ENCODE data around the gene ALOX5. TPM values are rescaled to one million over a fixed set of nuclear protein-coding genes. Genes with fewer than 3 reads are reported as not detected.
"Not testable (repeated sequence)": the region's sequence is repeated elsewhere in the genome, so short reads cannot be mapped to it uniquely, and the experiment has no call there.

Gene ALOX5
- total RNA-seq, 1 experiment from 2014 or later = 66.5 TPM

GRCh38 chr10:45387096-45387893 lies 13.3 kb downstream of the ALOX5 start:
- intact Hi-C loops (cut with micrococcal nuclease; ENCODE audit: unreplicated experiment) = no loop called here
- no TSS peak for BruUV-seq (replicated peaks)

DNA sequence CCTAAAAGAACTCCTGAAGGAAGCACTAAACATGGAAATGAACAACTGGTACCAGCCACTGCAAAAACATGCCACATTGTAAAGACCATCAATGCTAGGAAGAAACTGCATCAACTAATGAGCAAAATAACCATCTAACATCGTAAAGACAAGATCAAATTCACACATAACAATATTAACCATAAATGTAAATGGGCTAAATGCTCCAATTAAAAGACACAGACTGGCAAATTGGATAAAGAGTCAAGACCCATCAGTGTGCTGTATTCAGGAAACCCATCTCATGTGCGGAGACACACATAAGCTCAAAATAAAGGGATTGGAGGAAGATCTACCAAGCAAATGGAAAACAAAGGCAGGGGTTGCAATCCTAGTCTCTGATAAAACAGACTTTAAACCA lies 15.7 kb downstream of the ALOX5 start:
- intact Hi-C loops (cut with micrococcal nuclease; ENCODE audit: unreplicated experiment); BruUV-seq (replicated peaks): not testable (repeated sequence)

More at GRCh38 chr10:45387096-45387893, 13.3 kb downstream of the ALOX5 start:
- Histone ChIP-seq H3K79me2 (ENCODE audit: low read depth) (no peaks in the 10 kb centered on the region), H3K36me3 (ENCODE audit: low read depth) (peaks cover 52% of the 10 kb centered on the region), H2AFZ (no peak overlapping the region), H3K4me1 (replicated peaks; ENCODE audit: insufficient read depth) (no peaks in the 10 kb centered on the region), H4K20me1 (ENCODE audit: insufficient read depth) (no peaks in the 10 kb centered on the region), H3K4me3 (no peak overlapping the region), H3K27ac (no peak overlapping the region), H3K9me2 (ENCODE audit: insufficient read depth) (no peaks in the 10 kb centered on the region), H3K27me3 (ENCODE audit: insufficient read depth, low read depth) (no peaks in the 10 kb centered on the region), H3K9me3 (ENCODE audit: insufficient read depth, low read depth) (peaks cover 6% of the 10 kb centered on the region), H3K4me2 (no peak overlapping the region), H3F3A (ENCODE audit: insufficient read depth, low read depth) (no peaks in the 10 kb centered on the region)
- TF ChIP-seq, protein P1, sequence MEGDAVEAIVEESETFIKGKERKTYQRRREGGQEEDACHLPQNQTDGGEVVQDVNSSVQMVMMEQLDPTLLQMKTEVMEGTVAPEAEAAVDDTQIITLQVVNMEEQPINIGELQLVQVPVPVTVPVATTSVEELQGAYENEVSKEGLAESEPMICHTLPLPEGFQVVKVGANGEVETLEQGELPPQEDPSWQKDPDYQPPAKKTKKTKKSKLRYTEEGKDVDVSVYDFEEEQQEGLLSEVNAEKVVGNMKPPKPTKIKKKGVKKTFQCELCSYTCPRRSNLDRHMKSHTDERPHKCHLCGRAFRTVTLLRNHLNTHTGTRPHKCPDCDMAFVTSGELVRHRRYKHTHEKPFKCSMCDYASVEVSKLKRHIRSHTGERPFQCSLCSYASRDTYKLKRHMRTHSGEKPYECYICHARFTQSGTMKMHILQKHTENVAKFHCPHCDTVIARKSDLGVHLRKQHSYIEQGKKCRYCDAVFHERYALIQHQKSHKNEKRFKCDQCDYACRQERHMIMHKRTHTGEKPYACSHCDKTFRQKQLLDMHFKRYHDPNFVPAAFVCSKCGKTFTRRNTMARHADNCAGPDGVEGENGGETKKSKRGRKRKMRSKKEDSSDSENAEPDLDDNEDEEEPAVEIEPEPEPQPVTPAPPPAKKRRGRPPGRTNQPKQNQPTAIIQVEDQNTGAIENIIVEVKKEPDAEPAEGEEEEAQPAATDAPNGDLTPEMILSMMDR (conservative IDR thresholded peaks at IDR 0.05) = no peak
- no peak for TF ChIP-seq EZH2 (IDR thresholded peaks at IDR 0.05; ENCODE audit: low read depth)
- ChIA-PET POLR2A (ENCODE audit: unreplicated experiment) (no interaction called here), CTCF (no interaction called here)
- DNase-seq = no peak

GRCh38 chr10:45391636-45392035 lies 17.6 kb downstream of the ALOX5 start:
- Histone ChIP-seq H3K36me3 (ENCODE audit: low read depth) (peaks cover 36% of the 10 kb centered on the region), H3K9me3 (ENCODE audit: insufficient read depth, low read depth) (peaks cover 22% of the 10 kb centered on the region)
- H3K4me1 ChIP-seq (replicated peaks; ENCODE audit: insufficient read depth); H2AFZ ChIP-seq; H3K27me3 ChIP-seq (ENCODE audit: insufficient read depth, low read depth); H3F3A ChIP-seq (ENCODE audit: insufficient read depth, low read depth); H3K4me3 ChIP-seq; H3K9me2 ChIP-seq (ENCODE audit: insufficient read depth); CTCF ChIA-PET; intact Hi-C loops (cut with micrococcal nuclease; ENCODE audit: unreplicated experiment); DNase-seq; POLR2A ChIA-PET (ENCODE audit: unreplicated experiment); BruUV-seq (replicated peaks); H4K20me1 ChIP-seq (ENCODE audit: insufficient read depth); H3K27ac ChIP-seq; H3K79me2 ChIP-seq (ENCODE audit: low read depth); H3K4me2 ChIP-seq: not testable (repeated sequence)

More for the DNA sequence above, 15.7 kb downstream of the ALOX5 start:
- H2AFZ ChIP-seq; H3K9me2 ChIP-seq (ENCODE audit: insufficient read depth); H3K4me1 ChIP-seq (replicated peaks; ENCODE audit: insufficient read depth); H3K79me2 ChIP-seq (ENCODE audit: low read depth); DNase-seq; CTCF ChIA-PET; H3F3A ChIP-seq (ENCODE audit: insufficient read depth, low read depth); H4K20me1 ChIP-seq (ENCODE audit: insufficient read depth); H3K4me3 ChIP-seq; H3K4me2 ChIP-seq; H3K27me3 ChIP-seq (ENCODE audit: insufficient read depth, low read depth); POLR2A ChIA-PET (ENCODE audit: unreplicated experiment); H3K27ac ChIP-seq: not testable (repeated sequence)
- peaks cover 18% of the 10 kb centered on the region for H3K9me3 ChIP-seq (ENCODE audit: insufficient read depth, low read depth)
- H3K36me3 ChIP-seq (ENCODE audit: low read depth) = peaks cover 34% of the 10 kb centered on the region

DNA sequence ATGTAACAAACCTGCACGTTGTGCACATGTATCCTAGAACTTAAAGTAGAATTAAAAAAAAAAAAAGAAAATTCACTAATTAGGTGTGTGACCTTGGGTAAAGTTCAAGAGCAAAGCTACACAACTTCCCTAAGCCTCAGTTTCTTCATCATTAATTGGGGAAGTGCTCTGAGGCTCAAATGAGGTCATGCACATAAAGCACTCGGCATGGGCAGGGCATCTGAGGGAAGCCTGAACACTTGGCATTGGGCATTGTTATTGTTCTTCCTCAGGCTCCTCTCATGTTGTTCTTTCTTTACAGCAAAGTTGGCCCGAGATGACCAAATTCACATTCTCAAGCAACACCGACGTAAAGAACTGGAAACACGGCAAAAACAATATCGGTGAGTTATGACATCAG lies 21.5 kb downstream of the ALOX5 start:
- no peak overlapping the region for H3K4me3 ChIP-seq
- no peaks in the 10 kb centered on the region for H3K4me1 ChIP-seq (replicated peaks; ENCODE audit: insufficient read depth)
- H3K79me2 ChIP-seq (ENCODE audit: low read depth) = no peaks in the 10 kb centered on the region
- H3F3A ChIP-seq (ENCODE audit: insufficient read depth, low read depth) = no peaks in the 10 kb centered on the region; the same call in 1 of the 2 replicates
- H3K27ac ChIP-seq = no peak overlapping the region
- CTCF ChIA-PET = no interaction called here
- H2AFZ ChIP-seq = no peak overlapping the region
- BruUV-seq (replicated peaks) = no TSS peak
- POLR2A ChIA-PET (ENCODE audit: unreplicated experiment) = no interaction called here
- no peak overlapping the region for H3K4me2 ChIP-seq
- intact Hi-C loops (cut with micrococcal nuclease; ENCODE audit: unreplicated experiment) = no loop called here
- H3K9me3 ChIP-seq (ENCODE audit: insufficient read depth, low read depth) = peaks cover 16% of the 10 kb centered on the region; the same call in 1 of the 2 replicates
- H4K20me1 ChIP-seq (ENCODE audit: insufficient read depth) = no peaks in the 10 kb centered on the region; the same call in 1 of the 2 replicates
- peaks cover 28% of the 10 kb centered on the region for H3K36me3 ChIP-seq (ENCODE audit: low read depth)
- no peaks in the 10 kb centered on the region for H3K9me2 ChIP-seq (ENCODE audit: insufficient read depth)
- TF ChIP-seq, protein P1 (conservative IDR thresholded peaks at IDR 0.05) = no peak
- TF ChIP-seq EZH2 (IDR thresholded peaks at IDR 0.05; ENCODE audit: low read depth) = no peak
- H3K27me3 ChIP-seq (ENCODE audit: insufficient read depth, low read depth) = no peaks in the 10 kb centered on the region
- no peak for DNase-seq
